ENCODE measurements around the gene SYF2.

The SYF2 gene

GRCh38 chr1:25217015-25217414, 15.3 kb downstream of the SYF2 start:
- no peak overlapping the region for H3K9ac ChIP-seq (ENCODE audit: low read depth, low read length)
- H3K36me3 ChIP-seq (ENCODE audit: insufficient read depth, low read length): peaks cover 8% of the 10 kb centered on the region
- H3K4me3 ChIP-seq (ENCODE audit: low read length): no peak overlapping the region
- no peaks in the 10 kb centered on the region for H3K9me3 ChIP-seq (replicated peaks; ENCODE audit: low read length)
- H3K4me2 ChIP-seq (ENCODE audit: low read length): no peak overlapping the region
- H3K4me1 ChIP-seq (ENCODE audit: control insufficient read depth, insufficient read depth, low read length): no peaks in the 10 kb centered on the region
- H3K27me3 ChIP-seq (ENCODE audit: control insufficient read depth, insufficient read depth, low read length): no peaks in the 10 kb centered on the region

- H3K4me3 ChIP-seq (ENCODE audit: low read length): no peak overlapping the region
- no peaks in the 10 kb centered on the region for H3K9me3 ChIP-seq (replicated peaks; ENCODE audit: low read length)
- H3K36me3 ChIP-seq (ENCODE audit: insufficient read depth, low read length): peaks cover 4% of the 10 kb centered on the region
- H3K9ac ChIP-seq (ENCODE audit: low read depth, low read length): no peak overlapping the region
- no peaks in the 10 kb centered on the region for H3K4me1 ChIP-seq (ENCODE audit: control insufficient read depth, insufficient read depth, low read length)
- no peaks in the 10 kb centered on the region for H3K27me3 ChIP-seq (ENCODE audit: control insufficient read depth, insufficient read depth, low read length)
- no peak overlapping the region for H3K4me2 ChIP-seq (ENCODE audit: low read length)
Measured at GRCh38 chr1:25216123-25216522, 16.2 kb downstream of the SYF2 start.

GRCh38 chr1:25212725-25213124, 19.6 kb downstream of the SYF2 start:
- Histone ChIP-seq H3K9ac (ENCODE audit: low read depth, low read length) (no peak overlapping the region), H3K9me3 (replicated peaks; ENCODE audit: low read length) (no peaks in the 10 kb centered on the region), H3K36me3 (ENCODE audit: insufficient read depth, low read length) (no peaks in the 10 kb centered on the region), H3K27me3 (ENCODE audit: control insufficient read depth, insufficient read depth, low read length) (peaks cover 19% of the 10 kb centered on the region), H3K4me1 (ENCODE audit: control insufficient read depth, insufficient read depth, low read length) (no peaks in the 10 kb centered on the region), H3K4me2 (ENCODE audit: low read length) (no peak overlapping the region), H3K4me3 (ENCODE audit: low read length) (no peak overlapping the region)

GRCh38 chr1:25210728-25211127, 21.6 kb downstream of the SYF2 start:
- Histone ChIP-seq H3K27me3 (ENCODE audit: control insufficient read depth, insufficient read depth, low read length) (peaks cover 28% of the 10 kb centered on the region), H3K4me2 (ENCODE audit: low read length) (no peak overlapping the region), H3K4me1 (ENCODE audit: control insufficient read depth, insufficient read depth, low read length) (no peaks in the 10 kb centered on the region)

GRCh38 chr1:25209516-25209915, 22.8 kb downstream of the SYF2 start:
- no peaks in the 10 kb centered on the region for H3K9me3 ChIP-seq (replicated peaks; ENCODE audit: low read length)
- no peaks in the 10 kb centered on the region for H3K36me3 ChIP-seq (ENCODE audit: insufficient read depth, low read length)
- H3K4me1 ChIP-seq (ENCODE audit: control insufficient read depth, insufficient read depth, low read length): no peaks in the 10 kb centered on the region
- H3K9ac ChIP-seq (ENCODE audit: low read depth, low read length): no peak overlapping the region
- no peak overlapping the region for H3K4me2 ChIP-seq (ENCODE audit: low read length)
- H3K27me3 ChIP-seq (ENCODE audit: control insufficient read depth, insufficient read depth, low read length): peaks cover 35% of the 10 kb centered on the region
- no peak overlapping the region for H3K4me3 ChIP-seq (ENCODE audit: low read length)

More at GRCh38 chr1:25210728-25211127, 21.6 kb downstream of the SYF2 start:
- Histone ChIP-seq H3K36me3 (ENCODE audit: insufficient read depth, low read length) (no peaks in the 10 kb centered on the region), H3K4me3 (ENCODE audit: low read length) (no peak overlapping the region), H3K9me3 (replicated peaks; ENCODE audit: low read length) (no peaks in the 10 kb centered on the region), H3K9ac (ENCODE audit: low read depth, low read length) (no peak overlapping the region)

- Histone ChIP-seq H3K4me1 (ENCODE audit: control insufficient read depth, insufficient read depth, low read length) (no peaks in the 10 kb centered on the region), H3K9ac (ENCODE audit: low read depth, low read length) (no peak overlapping the region), H3K4me3 (ENCODE audit: low read length) (no peak overlapping the region), H3K9me3 (replicated peaks; ENCODE audit: low read length) (no peaks in the 10 kb centered on the region), H3K36me3 (ENCODE audit: insufficient read depth, low read length) (no peaks in the 10 kb centered on the region), H3K4me2 (ENCODE audit: low read length) (no peak overlapping the region), H3K27me3 (ENCODE audit: control insufficient read depth, insufficient read depth, low read length) (peaks cover 35% of the 10 kb centered on the region)
Measured at GRCh38 chr1:25208561-25209222, 23.6 kb downstream of the SYF2 start.

GRCh38 chr1:25208092-25208491, 24.2 kb downstream of the SYF2 start:
- Histone ChIP-seq H3K4me3 (ENCODE audit: low read length) (no peak overlapping the region), H3K9me3 (replicated peaks; ENCODE audit: low read length) (no peaks in the 10 kb centered on the region), H3K4me2 (ENCODE audit: low read length) (no peak overlapping the region), H3K36me3 (ENCODE audit: insufficient read depth, low read length) (no peaks in the 10 kb centered on the region), H3K9ac (ENCODE audit: low read depth, low read length) (no peak overlapping the region), H3K27me3 (ENCODE audit: control insufficient read depth, insufficient read depth, low read length) (peaks cover 35% of the 10 kb centered on the region), H3K4me1 (ENCODE audit: control insufficient read depth, insufficient read depth, low read length) (no peaks in the 10 kb centered on the region)

- Histone ChIP-seq H3K9ac (ENCODE audit: low read depth, low read length) (no peak overlapping the region), H3K4me3 (ENCODE audit: low read length) (no peak overlapping the region), H3K4me2 (ENCODE audit: low read length) (no peak overlapping the region), H3K36me3 (ENCODE audit: insufficient read depth, low read length) (no peaks in the 10 kb centered on the region), H3K27me3 (ENCODE audit: control insufficient read depth, insufficient read depth, low read length) (peaks cover 35% of the 10 kb centered on the region), H3K9me3 (replicated peaks; ENCODE audit: low read length) (no peaks in the 10 kb centered on the region), H3K4me1 (ENCODE audit: control insufficient read depth, insufficient read depth, low read length) (no peaks in the 10 kb centered on the region)
Measured at GRCh38 chr1:25206201-25206600, 26.1 kb downstream of the SYF2 start.

- H3K4me3 ChIP-seq (ENCODE audit: low read length): no peak overlapping the region
- peaks cover 34% of the 10 kb centered on the region for H3K27me3 ChIP-seq (ENCODE audit: control insufficient read depth, insufficient read depth, low read length)
- no peak overlapping the region for H3K9ac ChIP-seq (ENCODE audit: low read depth, low read length)
- H3K36me3 ChIP-seq (ENCODE audit: insufficient read depth, low read length): no peaks in the 10 kb centered on the region
- no peak overlapping the region for H3K4me2 ChIP-seq (ENCODE audit: low read length)
- H3K4me1 ChIP-seq (ENCODE audit: control insufficient read depth, insufficient read depth, low read length): no peaks in the 10 kb centered on the region
- H3K9me3 ChIP-seq (replicated peaks; ENCODE audit: low read length): no peaks in the 10 kb centered on the region
Measured at GRCh38 chr1:25205786-25206185, 26.5 kb downstream of the SYF2 start.

GRCh38 chr1:25204797-25205480, 27.4 kb downstream of the SYF2 start:
- no peak overlapping the region for H3K4me2 ChIP-seq (ENCODE audit: low read length)
- peaks cover 26% of the 10 kb centered on the region for H3K27me3 ChIP-seq (ENCODE audit: control insufficient read depth, insufficient read depth, low read length)
- no peaks in the 10 kb centered on the region for H3K4me1 ChIP-seq (ENCODE audit: control insufficient read depth, insufficient read depth, low read length)
- H3K9me3 ChIP-seq (replicated peaks; ENCODE audit: low read length): no peaks in the 10 kb centered on the region
- H3K9ac ChIP-seq (ENCODE audit: low read depth, low read length): no peak overlapping the region
- no peak overlapping the region for H3K4me3 ChIP-seq (ENCODE audit: low read length)
- no peaks in the 10 kb centered on the region for H3K36me3 ChIP-seq (ENCODE audit: insufficient read depth, low read length)

GRCh38 chr1:25201006-25201405, 31.3 kb downstream of the SYF2 start:
- Histone ChIP-seq H3K4me2 (ENCODE audit: low read length) (no peak overlapping the region), H3K27me3 (ENCODE audit: control insufficient read depth, insufficient read depth, low read length) (peaks cover 19% of the 10 kb centered on the region), H3K9me3 (replicated peaks; ENCODE audit: low read length) (no peaks in the 10 kb centered on the region), H3K4me3 (ENCODE audit: low read length) (no peak overlapping the region), H3K4me1 (ENCODE audit: control insufficient read depth, insufficient read depth, low read length) (peaks cover 16% of the 10 kb centered on the region), H3K9ac (ENCODE audit: low read depth, low read length) (no peak overlapping the region), H3K36me3 (ENCODE audit: insufficient read depth, low read length) (no peaks in the 10 kb centered on the region)

Data from skeletal muscle satellite cell (primary cell).